Upper lobe of left lung (tissue), 6 donors: ENCODE measurements around the gene LRP1. TPM values are rescaled to one million over a fixed set of nuclear protein-coding genes. Genes with fewer than 3 reads are reported as not detected.

ENCODE experiments used
- ATAC-seq, 2 donors: fragments of 200-7000 bp; cut with Tn5 transposase; one replicate each; pipeline ENCODE4 v1.9.1; 2022; ENCODE audit warnings: mild to moderate bottlenecking in 2 of 2, moderate library complexity in 2 of 2; ENCODE audit not compliant: low FRiP score in 2 of 2
- DNase-seq, 2 donors: peaks; one replicate each; pipeline ENCODE4 v3.0.0-alpha.2; 2019 to 2020
- H3K27ac ChIP-seq, 4 donors: fragments of 200-600 bp; sonication (generic); one replicate each; pipeline ENCODE4 v1.5.1; 2016 to 2019
- H3K27me3 ChIP-seq, 4 donors: fragments of 200-600 bp; sonication (generic); one replicate each; pipeline ENCODE4 v1.5.1; 2017 to 2019
- H3K36me3 ChIP-seq, 4 donors: fragments of 200-600 bp; sonication (generic); one replicate each; pipeline ENCODE4 v1.5.1; 2016 to 2019
- H3K4me1 ChIP-seq, 4 donors: fragments of 200-600 bp; sonication (generic); one replicate each; pipeline ENCODE4 v1.5.1; 2018 to 2019
- H3K4me3 ChIP-seq, 4 donors: fragments of 200-600 bp; sonication (generic); one replicate each; pipeline ENCODE4 v1.5.1; 2017 to 2019; ENCODE audit warnings: mild to moderate bottlenecking in 2 of 4, moderate library complexity in 1 of 4
- H3K9me3 ChIP-seq, 4 donors: fragments of 200-600 bp; sonication (generic); one replicate each; pipeline ENCODE4 v1.5.1; 2018 to 2019
- CTCF ChIP-seq, 6 experiments: fragments of 450-650 bp in 4 of 6; fragments of 200-600 bp in 2 of 6; sonication (generic) in 2 of 6; IDR thresholded peaks; one replicate each; pipeline ENCODE4 v1.5.1; 2016 to 2019; ENCODE audit warnings: antibody characterized with exemption in 6 of 6
- EP300 ChIP-seq, 4 donors: sonication (generic); formaldehyde crosslinking; IDR thresholded peaks; one replicate each; pipeline ENCODE4 v1.5.1; 2017; ENCODE audit warnings: antibody characterized with exemption in 4 of 4, control low read depth in 2 of 4
- POLR2A ChIP-seq, 4 donors: fragments of 450-650 bp; IDR thresholded peaks; one replicate each; pipeline ENCODE4 v1.5.1; 2016 to 2017; ENCODE audit warnings: antibody characterized with exemption in 4 of 4, mild to moderate bottlenecking in 2 of 4
- POLR2AphosphoS5 ChIP-seq, 2 donors: sonication (generic); formaldehyde crosslinking; IDR thresholded peaks; one replicate each; pipeline ENCODE4 v1.5.1; 2017; ENCODE audit warnings: antibody characterized with exemption in 2 of 2
- whole genome bisulfite sequencing, 2 donors: methylation state at CpG; one replicate each; pipeline ENCODE4 v1.1.5; 2017 to 2018; 5-methylcytosine and 5-hydroxymethylcytosine counted together
- total RNA-seq, 6 donors: library from RNA; depleted of rRNA in 4 of 6; stranded (reverse); fragments of >200 nt in 4 of 6; gene quantifications; one replicate each; pipeline versions ENCODE4 v1.1.0 to v1.2.1, GENCODE V29; 2016 to 2021
- donor health status: DM: no; HTN: no; CAD: no; lungs with moderate emphysema.
- donor health status: DM: no; HTN: yes; CAD: no; lungs with severe emphysema.

LRP1 gene
- total RNA-seq, 6 donors from 2014 or later, result 137 to 504 (median 308) TPM

- TF ChIP-seq CTCF (IDR thresholded peaks at IDR 0.05) (no peak), EP300 (IDR thresholded peaks at IDR 0.05) (no peak), POLR2AphosphoS5 (IDR thresholded peaks at IDR 0.05) (no peak), POLR2A (IDR thresholded peaks at IDR 0.05) (no peak)
- peaks cover 0 to 2% (median 0%) of the 10 kb centered on the region in 4 donors for H3K27me3 ChIP-seq
- H3K36me3 ChIP-seq, result no peaks in the 10 kb centered on the region
- H3K9me3 ChIP-seq, result no peaks in the 10 kb centered on the region
- H3K4me1 ChIP-seq, result no peaks in the 10 kb centered on the region
- 72 to 81% methylated on average over 7 of the region's 7 CpGs for WGBS, 2 donors
- ATAC-seq (peak in 1 of 2 donors; percentile 66), DNase-seq (no peak)
- H3K27ac ChIP-seq, result no peak overlapping the region
- H3K4me3 ChIP-seq, result peak overlapping the region in 2 of 4 donors; percentile 4 to 19
Measured at GRCh38 chr12:57248934-57249742, 120.9 kb downstream of the LRP1 start.

GRCh38 chr12:57250541-57250940 is 122.3 kb downstream of the LRP1 start:
- Histone ChIP-seq H3K4me3 (no peak overlapping the region), H3K27ac (no peak overlapping the region), H3K9me3 (no peaks in the 10 kb centered on the region), H3K4me1 (no peaks in the 10 kb centered on the region), H3K36me3 (peaks cover 3 to 10% (median 8%) of the 10 kb centered on the region in 4 donors), H3K27me3 (no peaks in the 10 kb centered on the region)
- no peak for ATAC-seq
- no peak for TF ChIP-seq CTCF (IDR thresholded peaks at IDR 0.05)
- TF ChIP-seq POLR2AphosphoS5 (IDR thresholded peaks at IDR 0.05), result no peak
- TF ChIP-seq POLR2A (IDR thresholded peaks at IDR 0.05), result no peak
- no peak for TF ChIP-seq EP300 (IDR thresholded peaks at IDR 0.05)
- WGBS, 2 donors, result 78 to 84% methylated on average over 3 of the region's 3 CpGs
- no peak for DNase-seq

- H3K36me3 ChIP-seq, result peaks cover 6 to 14% (median 11%) of the 10 kb centered on the region in 4 donors
- ATAC-seq, result no peak
Measured at GRCh38 chr12:57250956-57251355, 122.7 kb downstream of the LRP1 start, which contains the start of gene STAC3. Gene STAC3, minus strand, starts transcription at chr12:57251187. Its CDS starts 1,551 bp downstream, at chr12:57249636.

GRCh38 chr12:57254506-57255280 is 126.4 kb downstream of the LRP1 start:
- no peaks in the 10 kb centered on the region for H3K4me1 ChIP-seq
- H3K36me3 ChIP-seq, result peaks cover 23 to 51% (median 35%) of the 10 kb centered on the region in 4 donors
- H3K9me3 ChIP-seq, result no peaks in the 10 kb centered on the region
- no peak overlapping the region for H3K27ac ChIP-seq
- no peak for DNase-seq
- no peaks in the 10 kb centered on the region for H3K27me3 ChIP-seq
- 90 to 95% methylated on average over 13 of the region's 14 CpGs for WGBS, 2 donors
- ATAC-seq, result peak in 1 of 2 donors; percentile 19
- H3K4me3 ChIP-seq, result no peak overlapping the region
- TF ChIP-seq POLR2AphosphoS5 (IDR thresholded peaks at IDR 0.05) (no peak), CTCF (IDR thresholded peaks at IDR 0.05) (no peak), POLR2A (IDR thresholded peaks at IDR 0.05) (no peak), EP300 (IDR thresholded peaks at IDR 0.05) (no peak)

More at GRCh38 chr12:57250956-57251355, 122.7 kb downstream of the LRP1 start, which contains the start of gene STAC3:
- no peak within 1 kb of the TSS for H3K27ac ChIP-seq
- TF ChIP-seq EP300 (IDR thresholded peaks at IDR 0.05) (no peak), POLR2AphosphoS5 (IDR thresholded peaks at IDR 0.05) (no peak), POLR2A (IDR thresholded peaks at IDR 0.05) (no peak), CTCF (IDR thresholded peaks at IDR 0.05) (no peak)
- WGBS, 2 donors, result 70 to 73% methylated on average over 7 of the region's 7 CpGs
- no peak within 1 kb of the TSS for H3K4me3 ChIP-seq
- no peaks in the 10 kb centered on the region for H3K27me3 ChIP-seq
- no peak for DNase-seq
- H3K4me1 ChIP-seq, result no peaks in the 10 kb centered on the region
- H3K9me3 ChIP-seq, result no peaks in the 10 kb centered on the region
